ENCODE results near the gene CRIP2.

DNA sequence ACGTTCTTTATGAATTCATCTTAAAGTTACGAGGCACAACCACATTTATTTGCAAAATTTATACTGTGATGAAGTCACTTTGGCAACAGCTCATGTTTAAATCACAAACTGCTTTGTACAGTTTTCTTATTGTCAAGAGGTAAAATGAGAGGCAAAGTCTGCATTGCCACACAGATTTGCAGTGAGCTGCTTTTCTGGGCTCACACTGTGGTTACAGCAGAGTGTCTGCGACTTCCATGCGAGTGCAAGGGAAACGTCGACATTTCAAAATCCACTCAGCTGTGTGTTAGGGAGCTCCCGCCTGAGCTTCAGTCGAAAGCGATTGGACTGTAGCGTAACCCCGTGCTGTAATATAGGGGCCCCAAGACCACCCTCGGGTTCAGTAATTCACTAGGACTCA lies 42.0 kb upstream of the CRIP2 start:
- TF ChIP-seq CTCF (IDR thresholded peaks at IDR 0.05) (no peak), POLR2A (IDR thresholded peaks at IDR 0.05) (no peak)
